Breast epithelium (tissue), 4 donors: Measurements from ENCODE around the gene RBM8A. TPM values are rescaled to one million over a fixed set of nuclear protein-coding genes. Genes with fewer than 3 reads are reported as not detected.

Experiments used
- DNase-seq, 2 donors: peaks; one replicate each; pipeline ENCODE4 v3.0.0-alpha.2; 2019; ENCODE audit warnings: low spot score in 2 of 2
- H3K27ac ChIP-seq, 2 donors: fragments of 200-600 bp; sonication (generic) in 1 of 2; one replicate each; pipeline ENCODE4 v1.5.1; 2016 to 2019; ENCODE audit warnings: mild to moderate bottlenecking in 1 of 2
- H3K27me3 ChIP-seq, 2 donors: fragments of 200-600 bp; sonication (generic) in 1 of 2; one replicate each; pipeline versions ENCODE4 v1.5.1 to v1.6.0; 2017 to 2019; ENCODE audit warnings: control low read depth in 1 of 2, mild to moderate bottlenecking in 1 of 2
- H3K36me3 ChIP-seq: fragments of 200-600 bp; one replicate; pipeline ENCODE4 v1.5.1; 2019
- H3K4me1 ChIP-seq, 2 donors: fragments of 200-600 bp; sonication (generic); one replicate each; pipeline ENCODE4 v1.5.1; 2016 to 2019; ENCODE audit warnings: control low read depth in 1 of 2
- H3K4me3 ChIP-seq, 3 donors: fragments of 200-600 bp; sonication (generic); 1 replicate in 2 of 3; 2 replicates in 1 of 3; pipeline ENCODE4 v1.5.1; 2016 to 2019; ENCODE audit warnings: mild to moderate bottlenecking in 3 of 3, moderate library complexity in 2 of 3
- H3K9me3 ChIP-seq, 2 donors: fragments of 200-600 bp; sonication (generic) in 1 of 2; one replicate each; pipeline ENCODE4 v1.5.1; 2016 to 2019; ENCODE audit warnings: control low read depth in 1 of 2
- POLR2A ChIP-seq: fragments of 450-650 bp; IDR thresholded peaks from one replicate; pipeline ENCODE4 v1.6.1; 2016; ENCODE audit warnings: antibody characterized with exemption, mild to moderate bottlenecking, moderate library complexity
- POLR2AphosphoS5 ChIP-seq, 3 donors: sonication (generic); formaldehyde crosslinking; IDR thresholded peaks; one replicate each; pipeline ENCODE4 v1.6.1; 2017; ENCODE audit warnings: antibody characterized with exemption in 3 of 3
- intact Hi-C: fragments of 100-400 bp; cut with DNase I; formaldehyde crosslinking; loops from one replicate; pipeline ENCODE4 v1.15.1; 2023; ENCODE audit warnings: low total_unique reads
- total RNA-seq, 3 donors: library from RNA; depleted of rRNA; stranded (reverse); fragments of >200 nt; gene quantifications; one replicate each; pipeline ENCODE4 v1.1.0, GENCODE V29; 2016
- TF ChIP-seq, protein P1 (sequence below), 3 donors: fragments of 450-650 bp; IDR thresholded peaks; one replicate each; pipeline ENCODE4 v1.5.1; 2016 to 2017; ENCODE audit warnings: antibody characterized with exemption in 3 of 3, mild to moderate bottlenecking in 3 of 3, moderate library complexity in 3 of 3

RBM8A gene
- total RNA-seq, 3 donors from 2014 or later = 115 to 137 (median 128) TPM

DNA sequence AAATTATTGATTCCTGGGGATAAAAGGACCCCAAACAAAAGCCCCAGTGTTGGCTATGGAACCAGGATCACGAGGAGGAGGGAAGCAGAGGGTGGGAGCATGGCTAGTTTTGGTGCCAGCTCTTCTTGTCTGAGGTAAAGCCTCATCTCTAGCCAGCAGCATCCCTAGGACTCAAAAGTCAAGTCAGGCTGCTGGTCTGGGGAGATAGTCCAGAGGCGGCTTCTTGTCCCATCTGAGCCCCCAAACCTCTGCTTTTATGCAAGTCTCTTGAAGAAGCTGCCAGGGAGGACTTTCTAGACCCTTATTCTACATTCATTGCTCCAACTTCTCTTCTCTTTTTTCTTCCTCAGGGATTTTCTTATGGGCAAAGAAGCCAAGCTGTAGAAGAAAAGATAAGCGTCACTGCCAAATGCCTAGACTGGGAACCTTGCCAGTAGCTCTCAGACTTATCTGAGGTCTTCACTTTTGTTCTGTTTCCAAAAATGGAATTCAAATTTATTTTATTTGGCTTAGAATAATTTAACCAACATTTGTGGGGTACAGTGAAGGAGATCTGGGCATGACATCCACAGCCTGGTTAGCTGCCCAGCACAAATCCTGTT lies 34.7 kb downstream of the RBM8A start:
- Histone ChIP-seq H3K4me3 (peak overlapping the region in 2 of 3 donors; percentile 19 to 55), H3K27me3 (no peaks in the 10 kb centered on the region), H3K36me3 (no peaks in the 10 kb centered on the region), H3K4me1 (peaks cover 7 to 35% of the 10 kb centered on the region in 2 donors), H3K27ac (peak overlapping the region; percentile 96 to 98), H3K9me3 (no peaks in the 10 kb centered on the region)
- peak in 1 of 2 donors; percentile 58 for DNase-seq
- intact Hi-C loops = no loop called here
- TF ChIP-seq POLR2AphosphoS5 (IDR thresholded peaks at IDR 0.05) (no peak), POLR2A (no peak)
- TF ChIP-seq, protein P1, sequence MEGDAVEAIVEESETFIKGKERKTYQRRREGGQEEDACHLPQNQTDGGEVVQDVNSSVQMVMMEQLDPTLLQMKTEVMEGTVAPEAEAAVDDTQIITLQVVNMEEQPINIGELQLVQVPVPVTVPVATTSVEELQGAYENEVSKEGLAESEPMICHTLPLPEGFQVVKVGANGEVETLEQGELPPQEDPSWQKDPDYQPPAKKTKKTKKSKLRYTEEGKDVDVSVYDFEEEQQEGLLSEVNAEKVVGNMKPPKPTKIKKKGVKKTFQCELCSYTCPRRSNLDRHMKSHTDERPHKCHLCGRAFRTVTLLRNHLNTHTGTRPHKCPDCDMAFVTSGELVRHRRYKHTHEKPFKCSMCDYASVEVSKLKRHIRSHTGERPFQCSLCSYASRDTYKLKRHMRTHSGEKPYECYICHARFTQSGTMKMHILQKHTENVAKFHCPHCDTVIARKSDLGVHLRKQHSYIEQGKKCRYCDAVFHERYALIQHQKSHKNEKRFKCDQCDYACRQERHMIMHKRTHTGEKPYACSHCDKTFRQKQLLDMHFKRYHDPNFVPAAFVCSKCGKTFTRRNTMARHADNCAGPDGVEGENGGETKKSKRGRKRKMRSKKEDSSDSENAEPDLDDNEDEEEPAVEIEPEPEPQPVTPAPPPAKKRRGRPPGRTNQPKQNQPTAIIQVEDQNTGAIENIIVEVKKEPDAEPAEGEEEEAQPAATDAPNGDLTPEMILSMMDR (IDR thresholded peaks at IDR 0.05) = no peak

DNA sequence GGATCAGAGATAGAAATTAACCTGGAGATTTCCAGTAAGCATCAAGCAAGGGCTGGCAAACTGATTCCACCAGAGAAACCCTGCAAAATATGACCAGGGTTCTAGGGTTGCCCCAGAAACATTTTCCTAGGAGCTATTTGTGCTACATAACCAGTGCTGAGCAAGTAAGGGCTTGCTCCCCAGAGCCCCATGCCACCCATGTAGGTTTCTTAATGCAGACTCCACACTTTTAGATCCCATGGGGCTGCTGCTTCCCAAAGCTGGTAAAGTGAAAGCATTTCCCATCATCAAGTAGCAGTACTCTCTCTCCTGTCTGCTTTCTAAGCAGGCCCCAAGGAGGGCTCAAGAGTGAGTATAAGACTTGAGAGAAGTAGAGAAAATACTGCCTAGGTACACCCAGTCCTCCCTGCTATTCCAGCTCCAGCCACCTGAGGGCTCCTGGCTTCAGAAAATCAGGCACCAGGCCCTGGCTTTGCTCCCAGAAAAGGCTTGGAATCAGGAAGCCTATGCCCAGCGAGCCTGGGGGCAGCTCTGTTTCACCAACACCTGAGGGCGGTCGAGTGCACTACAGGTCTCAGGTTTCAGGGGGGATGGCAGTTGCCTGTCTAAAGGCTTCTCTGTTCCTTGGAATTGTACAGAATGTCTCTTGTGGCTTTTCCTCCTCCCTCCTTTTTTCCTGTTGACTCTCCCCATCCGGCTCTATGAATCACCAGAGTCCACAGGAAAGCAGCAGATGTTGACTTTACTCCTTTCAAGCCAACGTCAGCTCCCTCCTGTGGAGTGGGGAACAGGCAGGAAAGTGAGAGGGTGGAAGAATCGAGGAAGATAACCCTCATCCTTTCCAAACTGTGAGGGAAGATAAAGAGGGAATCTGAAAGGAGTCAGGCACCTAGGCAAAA lies 35.4 kb downstream of the RBM8A start:
- Histone ChIP-seq H3K4me3 (peak overlapping the region; percentile 11 to 55 (median 19)), H3K27me3 (no peaks in the 10 kb centered on the region), H3K4me1 (peaks cover 7 to 35% of the 10 kb centered on the region in 2 donors), H3K36me3 (no peaks in the 10 kb centered on the region), H3K27ac (peak overlapping the region; percentile 96 to 98), H3K9me3 (no peaks in the 10 kb centered on the region)
- intact Hi-C loops = no loop called here
- DNase-seq = peak; percentile 98 to 99
- TF ChIP-seq POLR2AphosphoS5 (IDR thresholded peaks at IDR 0.05) = peak; percentile 88 to 95 (median 94)
- TF ChIP-seq, protein P1 (IDR thresholded peaks at IDR 0.05) = peak; percentile 93 to 99 (median 97)
- peak; percentile 12 for TF ChIP-seq POLR2A

DNA sequence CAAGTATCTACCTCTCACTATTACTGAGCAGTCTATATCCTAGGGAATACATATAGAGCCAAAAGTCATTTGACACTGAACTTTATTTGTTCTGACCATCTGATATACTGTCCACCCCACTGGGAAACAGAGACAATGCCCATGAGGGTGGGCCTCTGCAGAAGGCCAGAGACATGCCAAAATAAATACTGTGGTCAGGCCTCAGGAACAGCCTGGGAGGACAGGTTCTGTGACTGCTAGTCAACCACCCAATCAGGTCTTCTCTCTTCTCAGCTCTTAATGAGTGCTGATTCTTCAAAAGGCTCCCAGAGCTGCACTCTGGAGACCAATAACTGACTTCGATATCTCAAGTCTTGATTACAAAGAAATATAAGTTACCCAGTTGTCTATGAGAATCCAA lies 36.1 kb downstream of the RBM8A start:
- Histone ChIP-seq H3K9me3 (no peaks in the 10 kb centered on the region), H3K4me1 (peaks cover 7 to 35% of the 10 kb centered on the region in 2 donors), H3K27me3 (no peaks in the 10 kb centered on the region), H3K4me3 (peak overlapping the region in 2 of 3 donors; percentile 19 to 55), H3K36me3 (no peaks in the 10 kb centered on the region), H3K27ac (peak overlapping the region; percentile 96 to 98)
- intact Hi-C loops = no loop called here
- peak in 2 of 3 donors; percentile 19 to 48 for TF ChIP-seq POLR2AphosphoS5 (IDR thresholded peaks at IDR 0.05)
- TF ChIP-seq, protein P1 (IDR thresholded peaks at IDR 0.05) = no peak
- TF ChIP-seq POLR2A = no peak
- peak in 1 of 2 donors; percentile 73 for DNase-seq

DNA sequence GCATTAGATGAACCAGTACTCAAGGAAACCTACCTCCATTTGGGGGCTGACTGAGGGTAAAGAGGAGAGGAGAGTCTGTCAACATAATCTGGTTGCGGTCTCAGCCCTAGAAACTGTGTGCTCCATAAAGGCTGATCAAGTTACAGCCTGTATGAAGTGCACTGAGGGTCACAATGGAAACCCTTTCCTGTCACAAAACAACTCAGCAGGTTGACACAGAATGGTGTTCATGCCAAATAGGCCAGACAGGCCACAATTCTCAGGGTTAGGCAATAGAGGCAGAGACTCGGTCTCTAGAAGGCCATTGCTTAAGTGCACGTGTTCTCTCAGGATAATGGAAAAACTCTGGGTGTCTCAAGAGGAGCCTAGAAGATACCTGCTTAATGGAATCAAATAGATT lies 37.6 kb downstream of the RBM8A start:
- Histone ChIP-seq H3K27me3 (no peaks in the 10 kb centered on the region), H3K9me3 (no peaks in the 10 kb centered on the region), H3K36me3 (no peaks in the 10 kb centered on the region), H3K27ac (peak overlapping the region; percentile 96 to 98), H3K4me1 (peaks cover 7 to 35% of the 10 kb centered on the region in 2 donors), H3K4me3 (no peak overlapping the region)
- DNase-seq = no peak
- intact Hi-C loops = no loop called here
- TF ChIP-seq POLR2AphosphoS5 (IDR thresholded peaks at IDR 0.05) (no peak), POLR2A (no peak)
- TF ChIP-seq, protein P1 (IDR thresholded peaks at IDR 0.05) = no peak

DNA sequence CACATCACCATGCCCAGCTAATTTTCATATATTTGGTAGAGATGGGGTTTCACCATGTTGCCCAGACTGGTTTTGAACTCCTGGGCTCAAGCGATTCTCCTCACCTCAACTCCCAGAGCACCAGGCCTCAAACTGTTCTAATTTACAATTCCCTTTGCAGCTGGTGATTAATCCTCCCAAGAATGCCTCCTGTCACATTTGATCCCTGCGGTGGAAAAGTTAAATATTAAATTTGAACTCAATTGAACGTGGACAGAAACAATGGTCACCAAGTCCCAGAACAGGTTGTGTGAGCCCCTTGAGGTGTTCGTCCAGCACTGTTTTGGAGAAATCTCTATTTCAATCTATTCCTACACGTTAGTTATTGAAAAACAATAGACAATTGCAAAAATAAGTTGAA lies 39.7 kb downstream of the RBM8A start:
- peak overlapping the region; percentile 26 to 28 for H3K27ac ChIP-seq
- no peak for DNase-seq

More for the DNA sequence above, 39.7 kb downstream of the RBM8A start:
- Histone ChIP-seq H3K36me3 (no peaks in the 10 kb centered on the region), H3K4me1 (peaks cover 5 to 24% of the 10 kb centered on the region in 2 donors), H3K4me3 (no peak overlapping the region), H3K9me3 (no peaks in the 10 kb centered on the region), H3K27me3 (no peaks in the 10 kb centered on the region)
- TF ChIP-seq POLR2AphosphoS5 (IDR thresholded peaks at IDR 0.05) (no peak), POLR2A (no peak)
- TF ChIP-seq, protein P1 (IDR thresholded peaks at IDR 0.05) = no peak
- intact Hi-C loops = no loop called here
